NCI-H187 treated with DMSO at 0.1 percent for 48 hours (cell line): ENCODE results near the gene WBP2.
"Not testable (repeated sequence)": the region's sequence is repeated elsewhere in the genome, so short reads cannot be mapped to it uniquely, and the experiment has no call there.

ENCODE experiments used
- DNase-seq: peaks from one replicate; lab custom pipeline; 2025; lab: John Stamatoyannopoulos, UW

The WBP2 gene

DNA sequence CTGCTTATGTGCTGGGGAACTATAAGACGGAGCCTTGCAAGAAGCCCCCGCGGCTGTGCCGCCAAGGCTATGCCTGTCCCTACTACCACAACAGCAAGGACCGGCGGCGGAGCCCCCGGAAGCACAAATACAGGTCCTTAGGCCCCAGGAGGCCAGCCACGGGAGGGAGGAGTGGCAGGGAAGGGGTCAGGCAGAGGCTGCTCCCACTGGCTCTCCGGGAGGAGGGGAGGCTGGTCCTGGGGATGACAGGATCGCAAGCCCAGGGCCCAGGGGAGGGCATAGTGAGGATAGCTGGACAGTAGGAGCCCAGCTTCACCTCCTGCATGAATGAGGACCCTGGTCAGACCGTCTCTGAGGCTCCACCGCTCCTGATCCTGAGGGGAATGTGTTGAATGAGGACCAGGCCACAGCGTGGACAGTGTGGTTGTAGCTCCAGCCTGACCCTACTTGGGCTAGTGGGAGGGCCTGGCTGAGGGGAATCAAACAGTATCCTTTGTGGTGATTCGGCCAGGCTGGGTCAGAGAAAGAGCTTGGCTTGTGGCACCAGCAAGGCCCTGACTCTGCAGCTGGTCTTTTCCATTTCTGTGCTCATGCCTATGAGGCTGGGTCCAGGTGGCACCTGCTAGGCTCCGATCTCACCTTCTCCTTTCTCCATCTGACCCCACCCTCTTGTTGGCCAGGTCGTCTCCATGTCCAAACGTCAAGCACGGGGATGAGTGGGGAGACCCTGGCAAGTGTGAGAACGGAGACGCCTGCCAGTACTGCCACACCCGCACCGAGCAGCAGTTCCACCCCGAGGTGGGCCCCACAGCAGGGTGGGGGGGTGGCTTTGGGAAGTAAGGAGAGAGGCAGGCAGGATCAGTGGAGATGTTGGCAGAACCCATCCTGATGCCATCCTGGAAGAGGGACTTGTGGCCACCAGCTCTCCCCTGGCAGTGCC, 41.8 kb downstream of the WBP2 start:
- DNase-seq = no peak

GRCh38 chr17:75812096-75813013, 42.8 kb downstream of the WBP2 start:
- DNase-seq = no peak

DNA sequence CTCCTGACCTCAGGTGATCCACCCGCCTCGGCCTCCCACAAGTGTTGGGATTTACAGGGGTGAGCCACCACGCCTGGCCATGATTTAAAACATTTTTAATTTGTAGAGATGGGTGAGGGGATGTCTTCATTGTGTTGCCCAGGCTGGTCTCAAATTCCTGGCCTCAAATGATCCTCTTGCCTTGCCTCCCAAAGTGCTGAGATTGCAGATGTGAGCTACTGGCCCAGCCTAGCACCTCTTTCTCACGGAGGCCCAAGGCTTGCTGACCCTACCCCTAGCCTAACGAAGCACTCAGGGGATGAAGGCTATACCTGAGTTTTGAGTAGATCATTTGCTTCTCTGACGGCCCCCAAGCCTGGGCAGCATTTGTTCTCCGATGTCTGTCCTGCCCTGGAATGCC, 44.0 kb downstream of the WBP2 start:
- DNase-seq = no peak

- not testable (repeated sequence) for DNase-seq
These were observed 44.4 kb downstream of the WBP2 start for GRCh38 chr17:75810756-75811155.

DNA sequence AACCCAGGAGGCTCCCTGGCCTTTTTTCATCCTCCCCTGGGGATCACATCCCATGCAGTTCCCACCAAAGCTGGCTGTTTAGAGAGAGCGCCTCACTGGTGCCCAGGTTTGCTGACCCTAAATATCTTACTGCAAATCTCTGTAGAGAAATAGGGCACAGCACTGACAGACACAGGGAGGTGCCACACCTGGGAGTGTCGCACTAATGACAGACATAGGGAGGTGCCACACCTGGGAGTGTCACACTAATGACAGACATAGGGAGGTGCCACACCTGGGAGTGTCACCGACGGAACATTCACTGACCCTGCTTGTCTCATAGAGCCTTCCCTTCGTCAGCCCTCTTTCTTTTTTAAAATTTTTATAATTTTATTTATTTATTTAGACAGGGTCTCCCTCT, 44.9 kb downstream of the WBP2 start:
- no peak for DNase-seq

- DNase-seq = no peak
These were observed 45.5 kb downstream of the WBP2 start for GRCh38 chr17:75809631-75810111.

DNA sequence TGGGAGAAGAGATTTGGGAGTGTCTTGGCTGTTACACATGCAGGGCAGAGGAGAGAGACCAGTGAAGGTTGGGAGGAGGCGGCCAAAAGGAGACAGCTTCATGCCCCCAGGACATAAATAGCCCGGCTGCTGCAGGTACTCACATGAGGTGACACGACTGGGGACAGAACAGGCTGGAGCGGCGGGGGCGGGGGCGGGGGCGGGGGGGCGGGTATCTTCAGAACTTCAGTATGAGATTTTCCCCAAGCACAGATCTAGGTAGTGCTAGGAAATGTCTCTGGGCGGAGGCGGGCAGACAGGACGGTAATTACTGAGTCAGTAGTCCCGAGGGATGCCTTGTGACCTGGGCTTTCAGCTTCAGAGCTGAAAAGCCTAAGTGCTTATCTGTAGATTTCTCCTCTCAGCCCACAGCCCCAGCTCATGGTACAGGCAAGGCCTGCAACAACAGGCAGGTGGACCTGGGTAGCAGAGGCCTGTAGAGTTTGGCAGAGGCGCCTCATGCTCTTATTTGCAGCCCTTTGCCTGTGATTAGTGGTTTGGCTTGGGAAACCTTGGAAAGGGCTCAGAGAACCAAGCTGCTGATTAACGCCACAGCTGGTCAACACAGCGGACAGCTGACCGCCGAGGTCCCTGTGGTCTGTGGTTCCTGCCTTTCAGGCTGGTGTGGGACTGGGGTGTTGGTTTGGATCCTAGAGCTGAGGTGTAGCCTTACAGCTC, 46.1 kb downstream of the WBP2 start:
- DNase-seq = no peak

- DNase-seq = no peak
These were observed 46.6 kb downstream of the WBP2 start for GRCh38 chr17:75808549-75808904.

DNA sequence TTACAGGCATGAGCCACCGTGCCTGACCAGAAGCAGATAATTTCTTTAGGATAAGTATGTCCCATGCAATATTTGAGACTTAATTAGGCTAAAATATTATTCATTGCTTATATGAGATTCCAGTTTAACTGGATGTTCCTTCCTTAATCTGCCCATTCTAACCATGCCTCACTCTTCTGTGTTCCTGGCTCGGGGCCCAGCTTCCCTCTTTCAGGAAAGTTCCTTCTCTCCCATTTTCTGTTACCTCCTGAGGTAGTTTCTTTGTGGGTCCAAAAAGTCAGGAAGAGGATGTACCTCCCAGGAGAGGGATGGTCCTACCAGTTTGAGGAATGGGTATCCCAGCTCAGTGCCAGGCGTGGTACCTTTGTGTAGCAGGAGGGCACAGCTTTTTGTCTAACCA, 47.3 kb downstream of the WBP2 start:
- no peak for DNase-seq

DNA sequence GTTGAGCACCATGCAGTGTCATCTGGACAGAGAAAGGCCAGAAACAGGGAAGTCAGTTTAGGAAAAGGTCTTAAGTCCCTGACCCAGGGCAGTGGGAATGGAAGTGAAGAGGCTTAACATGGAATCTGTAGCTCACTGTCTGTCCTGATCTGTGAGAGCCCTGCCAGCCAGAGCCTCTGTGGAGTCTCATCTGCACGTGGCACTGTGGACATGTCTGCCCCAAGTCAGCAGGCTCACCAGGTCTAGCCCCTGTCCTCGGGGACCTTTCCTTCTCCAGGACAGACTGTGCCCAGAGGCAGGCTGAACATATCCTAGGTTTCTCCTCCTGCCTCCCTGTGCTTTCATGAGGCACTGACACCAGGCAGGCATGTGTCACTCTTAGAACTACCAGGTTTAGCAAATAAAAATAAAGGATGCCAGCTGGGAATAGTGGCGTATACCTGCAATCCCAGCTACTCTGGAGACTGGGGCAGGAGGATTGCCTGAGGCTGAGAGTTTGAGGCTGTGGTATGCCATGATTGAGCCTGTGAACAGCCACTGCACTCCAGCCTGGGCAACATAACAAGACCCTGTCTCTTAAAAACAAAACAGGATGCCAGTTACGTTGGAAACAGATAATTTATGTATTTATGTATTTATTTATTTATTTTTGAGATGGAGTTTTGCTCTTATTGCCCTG, 48.2 kb downstream of the WBP2 start:
- no peak for DNase-seq

DNA sequence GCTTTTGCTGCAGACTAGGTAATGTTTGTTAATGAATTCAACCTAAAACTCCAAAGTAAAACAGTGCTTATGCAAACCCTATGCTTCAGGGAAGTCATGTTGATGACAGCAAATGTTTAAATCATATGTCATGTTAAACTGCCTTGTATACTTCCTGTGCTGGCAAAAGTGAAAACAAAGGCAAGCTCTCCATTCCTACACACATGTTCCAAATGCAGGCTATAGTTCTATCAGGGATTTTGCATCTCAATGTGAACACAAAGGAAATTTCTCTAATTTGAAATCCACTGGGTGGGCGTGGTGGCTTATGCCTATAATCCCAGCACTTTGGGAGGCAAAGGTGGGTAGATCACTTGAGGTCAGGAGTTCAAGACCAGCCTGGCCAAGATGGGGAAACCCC, 51.3 kb downstream of the WBP2 start:
- DNase-seq = no peak

DNA sequence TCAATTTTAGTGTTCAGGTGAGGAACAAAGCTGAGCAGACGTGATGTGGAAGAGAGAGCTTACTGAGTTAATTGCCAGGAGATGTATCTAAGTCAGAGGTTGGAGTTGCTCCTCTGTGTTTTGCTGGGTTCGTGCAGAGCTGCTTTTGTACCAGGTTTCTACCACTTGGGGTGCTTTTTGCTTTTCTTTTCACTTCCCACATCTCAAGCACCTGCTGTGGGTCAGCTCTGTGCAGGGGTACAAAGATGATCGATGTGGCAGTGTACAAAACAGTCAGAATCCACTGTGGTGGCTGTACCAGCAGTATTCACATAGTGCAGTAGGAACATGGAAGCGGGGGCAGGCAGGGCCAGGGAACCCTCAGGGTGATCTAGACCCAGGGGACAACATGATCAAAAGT, 55.7 kb downstream of the WBP2 start:
- no peak for DNase-seq

GRCh38 chr17:75795820-75796607, 59.1 kb downstream of the WBP2 start:
- no peak for DNase-seq
